HG03097 (cell line): Measurements from ENCODE around the gene KIAA1217.

Source experiments
- ATAC-seq: cut with Tn5 transposase; IDR thresholded peaks from one replicate; pipeline ENCODE4 v1.9.1; 2021; ENCODE audit not compliant: unreplicated experiment, low FRiP score

Gene KIAA1217

DNA sequence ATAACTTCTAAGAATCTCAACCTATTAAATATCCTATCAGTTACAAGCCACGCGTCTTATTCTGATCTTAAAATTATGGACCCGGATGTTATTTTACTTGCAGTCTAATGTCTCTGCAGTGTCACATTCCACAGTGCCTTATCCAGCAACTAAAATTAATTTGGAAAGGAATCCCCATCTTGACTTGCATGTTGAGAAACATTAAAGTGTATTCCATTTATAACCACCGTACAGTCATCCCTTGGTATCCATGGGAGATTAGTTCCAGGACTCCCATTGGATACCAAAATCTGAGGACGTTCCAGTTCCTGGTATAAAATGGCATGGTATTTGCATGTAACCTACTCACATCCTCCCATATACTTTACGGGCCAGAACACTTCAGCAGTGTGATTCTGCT, 320.0 kb downstream of the KIAA1217 start:
- no peak for ATAC-seq

DNA sequence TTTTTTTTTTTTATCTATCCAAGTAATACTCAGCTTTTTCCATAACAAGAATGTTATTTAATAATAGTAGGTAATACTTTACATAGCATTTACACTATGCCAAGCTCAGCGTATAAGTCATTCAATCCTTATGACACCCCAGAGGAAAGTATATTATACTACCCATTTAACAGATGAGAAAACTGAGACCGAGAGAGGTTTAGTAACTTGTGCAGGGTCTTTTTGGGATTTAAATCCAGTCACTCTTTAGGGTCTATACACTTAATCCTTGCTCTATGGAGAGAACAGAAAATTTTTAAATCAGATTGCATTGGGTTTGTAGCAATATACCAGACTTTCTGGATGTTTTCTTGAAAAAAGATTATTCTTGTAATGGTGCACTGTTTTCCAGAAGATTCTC, 322.5 kb downstream of the KIAA1217 start:
- ATAC-seq, result no peak

DNA sequence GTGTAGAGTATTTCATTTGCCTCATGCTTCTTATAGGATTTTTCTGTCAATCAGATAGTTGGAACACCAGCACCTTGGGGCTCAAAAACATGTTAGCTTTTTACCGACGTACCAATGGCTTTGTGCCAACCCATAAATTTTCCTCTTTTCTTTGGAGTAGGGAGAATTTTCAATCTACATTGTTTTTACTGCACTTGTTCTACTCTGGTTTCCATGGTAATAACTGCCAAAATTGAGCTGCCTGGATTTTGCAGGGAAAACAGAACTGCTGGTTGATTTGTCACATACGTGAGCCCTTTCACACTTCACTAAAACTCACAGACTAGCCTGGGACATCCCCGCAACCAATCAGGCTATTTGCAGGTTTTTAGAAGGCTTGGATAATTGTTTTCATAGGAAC, 325.0 kb downstream of the KIAA1217 start:
- ATAC-seq, result no peak

DNA sequence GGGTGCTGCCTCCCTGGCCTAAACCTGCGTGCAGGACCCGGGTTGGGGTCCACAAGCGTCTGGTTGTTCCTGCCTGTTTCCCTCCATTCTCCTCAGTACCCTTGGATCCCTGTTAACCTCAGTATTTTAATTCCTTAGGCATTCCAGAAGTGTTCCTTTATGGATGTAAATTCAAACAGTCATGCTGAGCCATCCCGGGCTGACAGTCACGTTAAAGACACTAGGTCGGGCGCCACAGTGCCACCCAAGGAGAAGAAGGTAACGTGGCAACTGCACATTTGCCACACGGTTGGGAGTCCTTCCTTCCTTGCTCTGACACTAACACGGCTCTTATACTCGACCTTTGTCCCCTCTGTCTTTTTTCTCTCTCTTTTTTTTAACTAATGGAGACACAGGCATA, 327.7 kb downstream of the KIAA1217 start:
- ATAC-seq, result no peak

DNA sequence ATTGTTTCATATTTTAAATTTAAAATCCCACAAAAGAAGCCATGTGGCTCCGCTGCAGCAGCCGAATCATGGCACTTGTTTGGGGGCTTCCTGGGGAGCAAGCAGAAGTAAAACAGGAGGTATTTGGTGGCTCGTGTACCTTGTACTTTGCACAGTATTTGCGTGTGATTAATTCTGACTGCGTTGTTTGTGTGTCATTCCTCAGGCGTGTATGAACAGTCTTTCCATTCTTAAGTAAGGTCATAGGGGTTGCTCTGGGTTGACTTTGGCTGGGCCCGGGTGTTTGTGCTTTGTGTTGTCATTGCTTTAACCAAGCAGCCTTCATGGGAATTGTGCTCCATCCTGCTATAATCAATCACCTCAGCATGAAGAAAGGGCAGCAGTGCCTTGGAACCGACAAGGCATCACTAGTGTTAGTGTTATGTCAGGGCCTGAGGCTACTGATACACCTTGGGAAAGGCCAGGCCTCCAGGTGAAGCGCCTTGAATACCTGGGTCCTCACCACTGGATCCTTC, 332.4 kb downstream of the KIAA1217 start:
- no peak for ATAC-seq

DNA sequence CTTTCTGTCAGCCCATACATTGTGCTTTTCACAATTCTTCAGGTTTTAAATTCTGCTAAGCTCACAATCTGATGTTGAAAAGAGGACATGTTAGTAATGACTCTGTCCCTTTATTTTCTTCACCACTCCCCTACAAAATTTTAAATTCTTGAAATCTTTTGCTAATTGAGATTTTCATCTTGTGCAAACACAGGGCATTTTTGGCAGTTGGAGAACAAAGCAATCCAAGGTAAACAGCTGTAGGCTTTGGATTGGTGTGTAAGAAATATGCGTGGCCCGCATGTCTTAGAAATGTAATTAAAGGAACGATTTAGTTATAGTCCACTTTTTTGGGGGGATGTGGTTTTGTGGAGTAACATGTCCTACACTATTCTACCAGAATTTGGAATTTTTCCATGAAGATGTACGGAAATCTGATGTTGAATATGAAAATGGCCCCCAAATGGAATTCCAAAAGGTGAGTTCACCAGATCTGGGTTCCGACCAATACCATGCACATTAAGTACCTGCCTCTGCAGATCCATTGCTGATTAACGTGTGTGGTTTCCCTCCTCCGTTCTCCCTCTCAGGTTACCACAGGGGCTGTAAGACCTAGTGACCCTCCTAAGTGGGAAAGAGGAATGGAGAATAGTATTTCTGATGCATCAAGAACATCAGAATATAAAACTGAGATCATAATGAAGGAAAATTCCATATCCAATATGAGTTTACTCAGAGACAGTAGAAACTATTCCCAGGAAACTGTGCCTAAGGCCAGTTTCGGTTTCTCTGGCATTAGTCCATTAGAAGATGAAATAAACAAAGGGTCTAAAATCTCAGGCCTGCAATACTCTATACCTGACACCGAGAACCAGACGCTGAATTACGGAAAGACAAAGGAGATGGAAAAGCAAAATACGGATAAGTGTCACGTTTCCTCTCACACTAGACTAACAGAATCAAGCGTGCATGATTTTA, 333.7 kb downstream of the KIAA1217 start:
- no peak for ATAC-seq

DNA sequence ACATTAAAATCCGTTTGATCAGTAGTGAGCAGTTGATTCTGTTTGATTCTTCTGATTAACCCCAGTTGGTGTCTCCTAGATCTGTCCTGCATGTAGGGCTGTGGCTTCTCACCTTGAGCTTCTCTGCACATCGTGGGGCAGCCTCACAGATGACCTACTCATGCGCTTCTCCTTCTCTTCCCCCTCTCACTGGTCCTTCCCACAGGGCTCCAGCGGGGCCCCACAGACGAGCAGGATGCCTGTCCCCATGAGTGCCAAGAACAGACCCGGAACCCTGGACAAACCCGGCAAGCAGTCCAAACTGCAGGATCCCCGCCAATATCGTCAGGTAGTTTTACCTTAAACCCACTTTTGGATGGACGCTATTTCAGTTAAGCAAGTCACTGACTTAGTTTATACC, 335.8 kb downstream of the KIAA1217 start:
- no peak for ATAC-seq

DNA sequence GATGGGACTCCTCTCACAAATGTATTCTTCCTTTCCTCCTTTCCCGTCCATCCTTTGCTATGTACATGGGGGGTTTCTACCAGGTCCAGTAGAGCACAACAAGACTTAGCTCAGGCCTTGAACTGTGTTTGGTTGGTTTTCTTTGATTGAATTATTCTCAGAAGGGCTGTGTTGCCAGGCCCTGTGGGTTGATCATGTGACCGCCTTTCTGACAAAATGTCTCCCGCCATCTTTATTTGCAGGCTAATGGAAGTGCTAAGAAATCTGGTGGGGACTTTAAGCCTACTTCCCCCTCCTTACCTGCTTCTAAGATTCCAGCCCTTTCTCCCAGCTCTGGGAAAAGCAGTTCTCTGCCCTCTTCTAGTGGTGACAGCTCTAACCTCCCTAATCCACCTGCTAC, 336.6 kb downstream of the KIAA1217 start:
- ATAC-seq, result no peak

DNA sequence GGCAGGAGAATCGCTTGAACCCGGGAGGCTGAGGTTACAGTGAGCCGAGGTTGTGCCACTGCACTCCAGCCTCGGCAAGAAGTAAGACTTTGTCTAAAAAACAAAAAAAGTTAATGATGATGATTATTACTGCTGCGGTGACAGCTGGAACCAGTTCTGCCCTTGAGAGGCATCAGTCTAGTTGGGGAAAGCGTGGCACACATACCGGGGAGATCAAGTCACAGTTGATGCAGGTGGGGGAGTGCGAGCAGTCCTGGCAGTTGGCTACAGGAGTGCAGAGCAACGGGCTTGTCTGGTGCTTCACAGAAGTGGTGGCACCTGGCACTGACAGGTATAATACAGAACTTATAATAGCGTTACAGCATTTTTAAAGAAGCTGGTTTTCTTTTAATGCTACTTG, 341.7 kb downstream of the KIAA1217 start:
- ATAC-seq, result no peak

DNA sequence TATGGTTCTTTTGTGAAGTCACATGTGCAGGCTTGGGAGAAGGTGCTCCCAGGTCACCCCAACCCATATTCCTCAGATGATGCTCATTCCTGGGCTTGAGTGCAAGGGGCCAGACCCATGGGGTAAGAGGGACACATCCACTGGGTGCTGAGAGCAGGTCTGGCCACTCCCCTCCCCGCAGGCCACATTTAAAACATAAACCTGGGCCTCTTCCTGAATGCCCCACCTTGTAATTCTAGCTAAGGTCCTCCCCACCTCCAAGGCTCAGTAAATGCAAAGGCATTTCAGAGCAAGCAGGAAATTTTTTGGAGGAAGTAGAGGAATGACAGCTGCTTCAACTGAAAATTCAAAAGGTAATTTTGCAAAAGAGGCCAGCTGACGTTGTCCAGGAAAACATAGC, 342.2 kb downstream of the KIAA1217 start:
- ATAC-seq, result no peak

DNA sequence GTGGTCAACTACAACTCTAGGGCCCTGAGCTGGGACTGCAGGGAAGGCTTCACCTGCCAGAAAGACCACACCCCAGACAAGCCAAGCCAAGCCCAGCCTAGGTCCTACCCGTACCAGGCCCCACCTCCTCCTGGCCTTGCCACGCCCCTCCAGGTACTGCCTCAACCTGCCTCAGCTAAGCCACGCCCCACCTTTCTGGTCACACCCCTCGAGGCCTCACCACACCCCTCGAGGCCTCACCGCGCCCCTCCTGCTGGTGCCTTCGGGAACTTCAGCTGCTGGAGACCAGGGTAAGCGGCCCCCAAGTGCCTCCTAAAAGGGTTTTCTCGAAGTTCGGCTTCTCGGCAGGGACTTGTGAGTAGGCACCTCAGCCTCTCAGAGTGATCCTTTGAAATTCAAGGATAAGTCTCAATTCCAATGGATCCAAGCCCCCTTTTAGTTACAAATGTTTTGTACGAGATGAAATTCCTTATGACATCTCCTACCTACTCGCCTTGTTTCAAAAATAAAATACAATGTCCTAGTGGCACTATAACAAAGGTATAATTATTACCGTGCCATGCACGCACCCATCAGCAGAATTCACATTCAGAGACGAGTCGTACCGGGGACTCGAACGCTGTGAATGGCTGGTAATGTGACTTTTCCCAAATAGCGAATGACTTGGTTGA, 343.5 kb downstream of the KIAA1217 start:
- ATAC-seq, result no peak

DNA sequence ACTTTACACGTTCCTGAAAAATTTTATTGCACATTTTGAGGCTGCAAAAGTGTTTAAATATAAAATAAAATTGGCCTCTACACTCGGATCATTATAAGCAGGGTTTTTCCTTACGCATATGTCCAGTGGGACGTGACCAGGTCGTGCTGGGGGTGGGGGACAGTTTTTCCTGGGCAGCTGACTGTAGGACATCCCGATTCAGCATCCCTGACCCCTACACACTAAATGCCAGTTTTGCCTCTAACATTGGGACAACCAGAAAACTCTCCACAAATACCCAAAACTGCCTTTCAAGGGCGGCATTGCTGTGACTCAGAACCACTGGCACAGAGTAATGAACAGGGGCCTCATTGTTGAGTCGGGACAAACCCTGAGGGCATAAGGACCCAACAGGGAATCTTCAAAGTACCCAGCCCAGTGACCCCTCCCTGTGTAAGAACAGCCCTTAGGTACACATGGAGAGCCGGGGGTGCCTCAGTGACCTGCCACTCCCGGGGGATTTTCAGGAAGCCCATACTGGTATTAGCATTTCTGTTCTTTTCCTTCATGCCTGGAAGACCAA, 344.2 kb downstream of the KIAA1217 start:
- no peak for ATAC-seq

DNA sequence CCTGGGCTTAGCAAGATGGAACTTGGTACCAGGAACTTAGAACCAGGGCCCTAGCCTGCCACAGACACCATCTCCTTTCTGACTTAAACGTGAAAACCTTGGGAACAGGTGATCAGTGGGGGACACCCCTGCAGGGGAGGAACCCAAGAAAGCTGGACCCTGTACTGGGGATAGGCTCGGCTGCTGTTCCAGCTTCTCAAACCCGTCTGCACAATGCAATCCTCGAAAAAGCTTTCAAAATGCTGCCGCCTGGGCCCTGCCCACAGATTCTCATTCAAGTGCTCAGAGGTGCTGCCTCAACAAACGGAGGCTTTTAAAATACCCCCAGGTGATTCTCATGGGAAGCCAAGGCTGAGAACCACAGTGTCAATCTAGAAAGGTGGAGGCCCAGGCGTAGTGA, 345.1 kb downstream of the KIAA1217 start:
- no peak for ATAC-seq

DNA sequence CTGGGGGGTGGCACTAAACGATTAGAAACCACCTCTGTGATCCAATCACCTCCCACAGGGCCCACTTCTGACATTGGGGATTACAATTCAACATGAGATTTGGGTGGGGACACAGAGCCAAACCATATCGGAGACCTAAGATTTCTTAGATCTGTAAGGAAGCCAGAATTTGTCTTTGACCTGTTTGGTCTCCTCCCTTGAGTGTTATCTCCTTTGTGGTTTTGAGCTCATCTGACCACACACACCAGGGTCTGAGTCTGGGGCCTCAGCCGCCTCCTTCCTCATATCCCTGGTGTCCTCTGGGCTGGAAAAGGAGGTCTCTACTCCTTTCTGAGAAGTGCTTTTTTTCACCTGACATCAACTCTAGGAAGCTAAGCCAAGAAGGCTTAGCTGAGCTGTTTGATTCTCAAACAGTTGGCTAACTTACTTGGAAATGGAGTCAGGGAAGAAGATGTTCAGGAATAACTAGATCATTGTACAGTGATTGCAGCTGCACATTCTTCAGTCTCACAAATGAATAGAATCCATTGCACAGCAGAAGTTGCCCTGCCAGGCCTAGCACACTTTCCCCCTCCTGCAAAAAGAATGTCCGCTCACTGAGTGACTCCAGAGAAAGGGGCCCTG, 347.3 kb downstream of the KIAA1217 start:
- ATAC-seq, result no peak

DNA sequence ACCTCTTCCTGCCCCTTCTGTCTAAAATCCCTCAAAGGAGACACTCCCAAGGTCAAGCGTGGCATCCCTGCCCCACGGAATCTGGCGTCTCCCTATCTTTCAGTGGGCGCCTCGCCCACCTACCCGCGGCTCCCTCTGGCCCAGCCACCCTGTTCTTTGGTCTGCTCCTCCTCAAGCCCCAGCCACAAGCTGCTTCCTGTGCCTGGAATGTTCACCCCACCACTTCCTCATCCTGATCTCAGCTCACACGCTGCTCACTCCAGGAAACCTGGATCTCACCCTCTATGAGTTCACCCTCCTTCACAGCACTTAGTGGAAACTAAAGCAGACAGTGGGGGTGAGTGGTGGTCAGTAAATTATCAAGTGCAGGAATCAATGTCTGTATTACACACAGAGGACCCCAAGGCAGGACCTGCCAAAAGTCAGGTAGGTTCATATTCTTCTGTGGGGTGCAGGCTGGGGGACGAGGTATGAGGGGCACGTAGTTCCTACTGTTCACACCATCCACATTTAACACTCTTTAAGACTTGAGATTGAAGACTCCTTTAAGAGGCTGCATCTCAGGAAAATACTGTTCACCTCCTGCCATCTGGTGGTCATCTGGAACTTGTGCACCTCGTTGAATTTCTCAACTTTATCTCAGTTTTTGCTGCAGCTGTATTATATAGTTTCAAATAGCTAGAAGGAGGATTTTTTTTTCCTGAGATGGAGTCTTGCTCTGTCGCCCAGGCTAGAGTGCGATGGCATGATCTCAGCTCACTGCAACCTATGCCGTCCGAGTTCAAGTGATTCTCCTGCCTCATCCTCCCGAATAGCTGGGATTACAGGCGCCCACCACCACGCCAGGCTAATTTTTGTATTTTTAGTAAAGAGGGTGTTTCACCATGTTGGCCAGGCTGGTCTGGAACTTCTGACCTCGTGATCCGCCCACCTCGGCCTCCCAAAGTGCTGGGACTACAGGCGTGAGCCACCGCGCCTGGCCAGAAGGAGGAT, 348.1 kb downstream of the KIAA1217 start:
- no peak for ATAC-seq

DNA sequence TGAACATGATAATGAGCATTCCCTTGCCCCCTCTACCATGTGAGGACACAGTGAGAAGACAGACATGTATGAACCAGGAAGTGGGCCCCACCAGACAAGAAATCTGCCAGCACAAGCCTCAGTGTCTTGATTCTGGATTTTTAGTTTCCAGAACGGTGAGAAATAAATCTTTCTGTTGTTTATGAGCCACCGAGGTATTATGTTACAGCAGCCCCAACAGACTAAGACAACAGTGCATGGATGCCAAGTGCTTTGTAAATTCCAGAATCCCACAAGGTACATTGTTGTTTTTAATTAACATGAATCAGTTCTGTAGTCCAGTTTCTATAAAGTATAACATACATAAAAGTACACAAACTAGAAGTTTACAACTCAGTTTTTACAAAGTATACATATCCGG, 352.5 kb downstream of the KIAA1217 start:
- ATAC-seq, result no peak

DNA sequence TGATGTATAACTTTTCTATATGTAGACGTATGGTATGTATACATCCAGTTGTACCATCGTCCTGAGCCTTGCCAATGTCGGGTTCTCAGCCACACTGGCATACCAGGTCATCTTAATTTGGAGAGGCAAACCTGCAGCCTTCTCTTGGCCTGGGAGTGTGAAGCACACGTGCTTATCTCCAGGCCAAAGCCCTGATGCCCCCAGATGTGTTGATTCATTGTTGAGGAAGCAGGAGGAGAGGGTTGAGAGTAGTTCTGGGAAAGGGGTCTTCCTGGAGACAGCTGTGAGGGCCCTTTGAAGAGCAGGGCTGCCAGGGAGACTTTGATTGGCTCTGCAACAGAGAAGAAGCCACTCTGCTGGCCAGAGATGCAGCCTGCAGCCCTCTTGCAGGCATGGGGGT, 359.1 kb downstream of the KIAA1217 start:
- no peak for ATAC-seq

DNA sequence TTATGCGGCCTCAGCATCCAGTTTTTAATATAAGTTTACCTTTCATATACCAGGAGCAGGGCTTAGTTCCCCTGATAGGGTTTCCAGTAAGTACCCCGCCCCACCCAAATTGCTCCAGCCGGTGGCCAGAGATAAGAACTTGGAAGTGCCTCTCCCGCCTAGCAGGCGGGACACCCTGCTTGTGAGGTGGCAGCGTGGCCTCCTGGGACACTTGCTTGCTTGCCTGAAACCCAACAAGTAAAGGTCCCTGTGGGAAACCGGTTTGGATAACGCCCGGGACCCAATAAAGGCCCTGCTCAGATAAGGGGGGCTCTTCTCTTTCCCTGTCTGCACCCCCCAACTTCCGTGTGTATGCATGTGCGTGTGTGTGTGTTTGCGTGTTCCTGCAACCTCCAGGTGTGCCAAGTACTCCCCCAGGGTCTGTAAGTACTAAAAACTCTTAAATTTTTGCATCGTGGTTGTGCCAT, 360.4 kb downstream of the KIAA1217 start:
- no peak for ATAC-seq

DNA sequence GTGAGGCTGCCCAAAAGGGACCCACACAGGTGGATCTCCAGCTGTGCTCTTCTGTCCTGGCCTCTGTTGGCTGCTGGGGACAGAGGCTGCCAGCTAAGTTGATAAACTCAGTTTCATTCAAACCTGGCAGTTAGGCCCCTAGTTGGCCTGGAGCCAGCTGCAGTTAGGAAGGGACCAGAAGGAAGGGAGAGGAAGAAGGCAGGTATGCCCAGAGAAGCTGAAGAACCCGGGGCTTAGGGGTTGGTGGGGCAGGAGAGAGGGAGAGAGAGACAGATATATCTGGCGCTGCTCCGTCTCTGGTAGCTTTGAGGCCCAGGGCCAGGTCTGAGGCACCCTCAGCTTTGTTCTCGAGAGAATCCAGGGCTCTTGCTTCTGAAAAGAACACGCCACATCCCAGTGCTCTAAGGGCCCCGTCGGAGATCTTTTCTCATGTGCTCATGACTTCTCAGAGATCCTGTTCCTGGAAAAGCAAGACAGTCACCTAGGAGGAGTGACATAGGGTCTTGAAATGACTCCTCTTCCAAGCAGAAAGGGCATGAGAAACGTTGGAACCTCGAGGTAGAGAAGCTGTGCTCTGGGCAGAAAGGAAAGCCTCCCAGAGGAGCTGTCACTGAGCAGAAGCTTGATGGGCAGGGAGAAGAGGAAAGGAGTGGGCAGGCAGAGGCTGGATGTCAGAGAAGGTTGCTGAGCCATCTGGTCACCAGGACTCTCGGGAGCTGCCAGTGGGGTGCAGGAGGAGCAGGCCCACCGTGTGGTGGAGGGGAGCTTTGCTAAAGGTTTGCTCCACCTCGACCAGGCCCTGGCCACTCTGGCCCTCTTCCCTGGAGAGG, 361.1 kb downstream of the KIAA1217 start:
- ATAC-seq, result no peak
